ENCODE measurements around the gene THOC5.
"Not testable (repeated sequence)": the region's sequence is repeated elsewhere in the genome, so short reads cannot be mapped to it uniquely, and the experiment has no call there.

THOC5 gene

GRCh38 chr22:29503811-29504372 lies 49.7 kb downstream of the THOC5 start:
- H3K4me3 ChIP-seq (ENCODE audit: low read length): no peak overlapping the region
- peak; percentile 20 for DNase-seq (ENCODE audit: low read depth)
- no peak for TF ChIP-seq CTCF (conservative IDR thresholded peaks at IDR 0.05; ENCODE audit: low read depth, low read length)

GRCh38 chr22:29499852-29500251 lies 53.7 kb downstream of the THOC5 start:
- DNase-seq (ENCODE audit: low read depth): no peak
- no peak overlapping the region for H3K4me3 ChIP-seq (ENCODE audit: low read length)
- no peak for TF ChIP-seq CTCF (conservative IDR thresholded peaks at IDR 0.05; ENCODE audit: low read depth, low read length)

GRCh38 chr22:29493636-29494035 lies 59.9 kb downstream of the THOC5 start:
- no peak overlapping the region for H3K4me3 ChIP-seq (ENCODE audit: low read length)
- TF ChIP-seq CTCF (conservative IDR thresholded peaks at IDR 0.05; ENCODE audit: low read depth, low read length): no peak
- DNase-seq (ENCODE audit: low read depth): no peak

- no peak for DNase-seq (ENCODE audit: low read depth)
- no peak overlapping the region for H3K4me3 ChIP-seq (ENCODE audit: low read length)
- TF ChIP-seq CTCF (conservative IDR thresholded peaks at IDR 0.05; ENCODE audit: low read depth, low read length): no peak
Observed at GRCh38 chr22:29491012-29491411, 62.5 kb downstream of the THOC5 start.

GRCh38 chr22:29489127-29489780 lies 64.3 kb downstream of the THOC5 start:
- not testable (repeated sequence) for H3K4me3 ChIP-seq (ENCODE audit: low read length); DNase-seq (ENCODE audit: low read depth)

GRCh38 chr22:29487426-29487986 lies 66.1 kb downstream of the THOC5 start:
- TF ChIP-seq CTCF (conservative IDR thresholded peaks at IDR 0.05; ENCODE audit: low read depth, low read length): no peak
- no peak for DNase-seq (ENCODE audit: low read depth)
- H3K4me3 ChIP-seq (ENCODE audit: low read length): no peak overlapping the region

GRCh38 chr22:29485448-29485847 lies 68.1 kb downstream of the THOC5 start:
- no peak for DNase-seq (ENCODE audit: low read depth)
- TF ChIP-seq CTCF (conservative IDR thresholded peaks at IDR 0.05; ENCODE audit: low read depth, low read length): no peak
- H3K4me3 ChIP-seq (ENCODE audit: low read length): no peak overlapping the region

Data from retinal pigment epithelial cell (primary cell).